ENCODE data around the gene RPUSD2.

The RPUSD2 gene

DNA sequence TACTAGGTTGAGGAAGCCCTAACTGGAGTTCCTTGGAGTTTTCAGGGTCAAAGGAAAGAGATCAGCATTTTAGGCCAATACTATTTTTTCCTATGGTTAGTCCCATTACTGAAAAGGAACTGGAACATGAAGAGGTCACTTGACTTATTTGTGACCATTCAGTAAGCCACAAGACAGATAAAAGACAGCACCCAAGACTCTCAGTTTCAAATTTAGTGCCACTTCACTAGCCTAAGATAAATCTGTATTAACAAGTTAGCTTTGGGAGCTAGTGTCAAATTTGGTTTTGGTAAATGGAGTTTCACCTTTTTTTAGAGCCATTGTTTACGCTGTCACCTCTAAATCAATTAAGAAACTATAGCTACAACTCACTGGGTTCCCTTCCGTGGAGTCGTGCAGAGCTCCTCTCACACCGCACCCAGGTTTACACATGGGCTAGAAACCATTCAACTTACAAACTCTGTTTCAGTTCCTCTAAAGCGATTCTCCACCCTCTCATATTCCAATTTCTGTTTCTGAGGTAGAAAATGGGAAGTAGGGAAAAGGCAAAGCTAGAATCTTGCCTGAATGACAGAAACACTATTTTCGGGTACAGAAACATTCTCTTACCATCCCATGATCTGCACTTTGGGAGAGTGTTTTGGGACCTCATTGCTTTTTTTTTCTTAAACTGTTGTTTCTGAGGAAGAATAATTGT lies 18.6 kb upstream of the RPUSD2 start:
- TF ChIP-seq GATA2 (IDR thresholded peaks at IDR 0.05; ENCODE audit: low read depth, low read length) (no peak), GATA3 (IDR thresholded peaks at IDR 0.05; ENCODE audit: low read depth, low read length) (no peak)

DNA sequence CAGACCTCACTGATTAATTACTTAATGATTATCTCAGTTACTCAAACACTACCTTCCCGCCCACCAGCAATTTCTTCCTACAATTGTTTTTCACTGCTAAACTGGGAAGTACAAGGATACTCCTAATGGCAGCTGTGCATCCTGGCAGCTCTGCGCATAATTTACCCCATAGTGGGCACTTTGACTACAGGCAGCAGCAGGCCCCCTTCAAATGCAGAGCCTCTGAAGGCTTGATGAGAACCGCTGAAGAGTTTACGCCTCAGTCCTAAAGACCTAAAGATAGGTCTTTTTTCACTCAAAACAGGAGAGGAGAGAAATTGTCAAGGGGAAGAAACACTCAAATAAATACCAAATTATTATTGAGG lies 15.0 kb upstream of the RPUSD2 start:
- TF ChIP-seq GATA3 (IDR thresholded peaks at IDR 0.05; ENCODE audit: low read depth, low read length) (no peak), GATA2 (IDR thresholded peaks at IDR 0.05; ENCODE audit: low read depth, low read length) (no peak)

DNA sequence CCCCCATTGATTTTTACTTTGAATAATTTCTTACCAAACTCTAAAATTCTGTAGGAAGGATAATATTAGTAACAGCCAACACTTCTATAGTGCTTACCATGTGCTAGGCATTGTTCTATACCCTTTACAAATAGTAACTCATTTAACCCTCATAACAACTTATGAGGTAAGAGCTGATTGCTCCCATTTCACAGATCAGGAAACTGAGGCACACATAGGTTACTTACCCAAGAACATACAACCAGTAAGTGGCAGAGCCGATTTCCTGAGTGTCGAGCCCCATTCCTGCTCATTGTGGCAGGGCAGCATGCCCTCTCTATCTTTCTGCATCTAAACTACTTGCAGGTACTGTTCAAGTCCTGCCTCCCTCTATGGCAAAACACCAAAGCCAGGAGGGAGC lies 13.2 kb upstream of the RPUSD2 start:
- TF ChIP-seq GATA2 (IDR thresholded peaks at IDR 0.05; ENCODE audit: low read depth, low read length) (no peak), GATA3 (IDR thresholded peaks at IDR 0.05; ENCODE audit: low read depth, low read length) (no peak)

DNA sequence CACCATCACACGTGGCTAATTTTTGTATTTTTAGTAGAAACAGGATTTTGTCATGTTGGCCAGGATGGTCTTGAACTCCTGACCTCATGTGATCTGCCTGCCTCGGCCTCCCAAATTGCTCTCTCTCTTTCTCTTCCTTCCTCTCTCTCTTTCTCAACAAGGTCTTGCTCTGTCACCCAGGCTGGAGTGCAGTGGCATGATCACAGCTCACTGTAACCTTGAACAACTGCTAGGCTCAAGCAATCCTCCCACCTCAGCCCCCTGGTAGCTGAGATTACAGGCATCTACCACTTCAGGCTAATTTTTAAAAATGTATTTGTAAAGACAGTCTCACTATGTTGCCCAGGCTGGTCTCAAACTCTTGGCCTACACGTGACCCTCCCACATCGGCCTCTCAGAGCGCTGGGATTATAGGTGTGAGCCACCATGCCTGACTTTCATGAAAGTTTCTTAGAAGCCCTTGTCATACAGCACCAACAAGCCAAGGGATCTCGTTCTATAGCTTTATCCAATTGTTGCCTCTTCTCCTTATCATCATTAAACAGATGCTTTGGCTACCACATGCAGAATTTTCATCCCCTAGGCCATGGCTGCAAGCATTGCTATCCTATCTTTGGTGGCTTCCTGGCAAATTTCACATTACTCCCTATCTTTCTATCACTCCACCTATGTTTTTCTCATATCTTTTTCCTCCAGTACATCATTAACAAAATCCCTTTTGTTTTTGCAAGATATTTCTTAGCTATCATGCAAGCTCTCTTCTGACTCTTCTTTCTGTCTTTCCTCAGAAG lies 10.0 kb upstream of the RPUSD2 start:
- no peak for TF ChIP-seq GATA2 (IDR thresholded peaks at IDR 0.05; ENCODE audit: low read depth, low read length)
- no peak for TF ChIP-seq GATA3 (IDR thresholded peaks at IDR 0.05; ENCODE audit: low read depth, low read length)

DNA sequence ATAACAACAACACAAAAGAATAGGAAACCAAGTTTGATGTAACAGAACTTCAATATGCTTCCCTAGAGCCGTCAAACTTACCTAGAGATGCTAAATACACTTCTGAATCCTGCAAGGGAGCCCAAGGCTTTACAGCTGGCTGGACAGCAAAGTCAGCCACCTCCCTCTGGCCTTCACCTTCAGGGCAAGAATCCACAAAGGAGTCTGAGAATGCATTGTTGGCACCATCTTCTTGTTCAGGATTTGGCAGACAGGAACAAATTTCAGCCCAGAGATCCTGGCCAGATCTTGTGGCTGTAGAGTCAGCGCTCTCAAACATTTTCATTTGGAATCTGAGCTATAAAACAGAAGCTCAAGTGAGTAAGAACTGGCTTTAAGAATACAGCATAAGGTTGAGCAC lies 6.4 kb upstream of the RPUSD2 start:
- no peak for TF ChIP-seq GATA2 (IDR thresholded peaks at IDR 0.05; ENCODE audit: low read depth, low read length)
- TF ChIP-seq GATA3 (IDR thresholded peaks at IDR 0.05; ENCODE audit: low read depth, low read length) = no peak

DNA sequence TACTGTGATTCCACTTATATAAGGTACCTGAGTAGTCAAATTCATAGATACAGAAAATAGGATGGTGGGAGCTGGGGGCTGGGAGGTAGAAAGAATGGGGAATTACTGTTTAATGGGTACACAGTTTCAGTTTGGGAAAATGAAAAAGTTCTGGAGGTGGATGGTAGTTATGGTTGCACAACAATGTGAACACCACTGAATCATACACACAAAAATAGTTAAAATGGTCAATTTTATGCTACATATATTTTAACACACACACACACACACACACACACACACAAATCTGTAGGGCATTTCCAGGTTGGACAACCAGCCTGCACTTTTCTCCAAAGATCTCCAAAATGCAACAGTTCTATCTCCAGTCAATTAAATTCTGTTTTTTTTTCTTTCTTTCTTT lies 5.7 kb upstream of the RPUSD2 start:
- no peak for TF ChIP-seq GATA2 (IDR thresholded peaks at IDR 0.05; ENCODE audit: low read depth, low read length)
- no peak for TF ChIP-seq GATA3 (IDR thresholded peaks at IDR 0.05; ENCODE audit: low read depth, low read length)

DNA sequence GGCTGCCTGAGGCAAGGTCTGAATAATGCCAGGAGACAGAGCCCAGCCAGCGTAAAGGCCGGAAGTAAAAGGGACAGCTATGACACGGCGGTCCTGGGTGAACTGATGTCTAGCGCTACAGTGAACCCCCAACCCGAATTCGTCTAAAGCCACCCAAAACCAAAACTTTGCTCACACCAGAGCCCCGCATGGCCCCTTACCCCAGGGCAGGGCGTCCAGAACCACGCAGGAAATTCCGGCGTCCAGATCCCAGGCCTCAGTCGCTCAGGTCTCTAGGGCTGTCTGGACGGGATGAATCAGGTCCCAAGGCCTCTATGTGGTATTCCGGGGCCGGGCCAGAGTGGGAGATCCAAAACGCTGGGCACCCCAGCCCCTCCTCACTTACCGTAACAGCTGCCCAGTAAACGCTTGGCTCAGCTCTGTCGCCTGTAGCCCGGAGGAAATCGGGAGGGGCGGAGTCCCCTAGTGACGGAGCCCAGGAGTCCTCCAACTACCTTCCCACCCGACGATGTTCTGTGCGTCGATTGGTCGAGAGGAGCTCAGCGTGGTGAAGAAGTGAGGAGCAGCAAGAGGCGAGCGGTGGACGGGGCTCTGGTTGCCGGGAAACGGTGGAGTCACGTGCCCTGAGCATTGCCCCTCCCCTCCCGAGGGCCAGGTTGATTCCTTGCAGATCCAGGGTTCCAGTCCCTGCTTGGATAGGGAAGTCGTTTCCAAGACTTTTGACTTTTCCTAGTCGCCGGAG lies 4.3 kb upstream of the RPUSD2 start, which contains the start of gene CCDC32:
TSS of gene CCDC32 (minus strand) at position 452 of the 742 bp plus-strand sequence. CDS start 2,027 bp downstream, outside the sequence.
- TF ChIP-seq GATA2 (IDR thresholded peaks at IDR 0.05; ENCODE audit: low read depth, low read length) (no peak), GATA3 (IDR thresholded peaks at IDR 0.05; ENCODE audit: low read depth, low read length) (no peak)

DNA sequence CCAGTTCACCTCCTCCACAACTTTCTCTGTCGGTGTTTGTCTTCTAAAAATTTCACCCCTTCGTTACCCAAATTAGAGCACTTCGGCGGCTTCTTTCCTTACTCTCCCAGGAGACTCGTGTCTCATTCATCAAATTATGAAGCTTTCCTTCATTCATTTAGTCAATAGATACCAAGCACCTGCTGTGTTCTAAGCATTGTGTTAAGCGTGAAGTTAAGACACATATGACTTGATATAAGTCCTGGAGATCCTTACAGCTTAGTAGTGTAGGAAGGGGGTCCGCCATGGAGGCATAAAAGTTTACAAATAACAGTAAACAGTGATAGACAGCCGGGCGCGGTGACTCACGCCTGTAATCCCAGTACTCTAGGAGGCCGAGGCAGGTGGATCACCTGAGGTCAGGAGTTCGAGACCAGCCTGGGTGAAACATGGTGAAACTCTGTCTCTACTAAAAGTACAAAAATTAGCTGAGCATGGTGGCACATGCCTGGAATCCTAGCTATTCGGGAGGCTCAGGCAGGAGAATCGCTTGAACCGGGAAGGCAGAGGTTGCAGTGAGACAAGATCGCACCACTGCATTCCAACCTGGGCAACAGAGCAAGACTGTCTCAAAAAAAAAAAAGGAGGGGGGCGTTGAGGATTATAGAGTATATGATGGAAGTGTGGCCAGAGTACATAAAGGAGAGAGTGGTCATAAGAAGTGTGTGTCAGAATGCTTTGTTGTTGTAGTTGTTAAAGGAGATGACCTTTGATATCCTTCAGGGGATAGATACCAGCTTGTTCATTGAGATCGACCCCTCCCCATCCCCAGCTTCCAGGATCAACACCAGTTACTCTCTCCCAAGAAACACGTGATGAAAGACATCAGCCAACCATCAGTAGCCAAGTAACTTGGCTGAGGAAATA lies 3.5 kb upstream of the RPUSD2 start:
- TF ChIP-seq GATA2 (IDR thresholded peaks at IDR 0.05; ENCODE audit: low read depth, low read length) (no peak), GATA3 (IDR thresholded peaks at IDR 0.05; ENCODE audit: low read depth, low read length) (no peak)

DNA sequence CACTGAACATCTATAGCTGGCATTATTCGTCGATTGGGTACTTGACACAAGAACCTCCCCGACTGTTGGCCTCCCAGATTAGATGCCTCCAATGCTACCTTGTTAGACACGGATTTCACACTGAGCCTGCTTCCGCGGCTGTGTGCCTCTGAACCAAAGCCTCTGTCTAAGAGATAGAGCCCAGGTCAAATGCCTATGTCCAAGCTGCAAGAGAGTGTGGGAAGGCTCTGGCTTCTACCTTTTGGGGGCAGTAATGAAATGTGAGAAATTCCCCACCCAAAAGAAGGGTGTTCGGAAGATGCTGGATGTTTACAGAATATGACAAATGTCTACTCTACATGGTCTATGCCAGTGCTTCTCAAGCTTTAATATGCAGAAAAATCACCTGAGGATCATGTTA lies 2.0 kb upstream of the RPUSD2 start:
- TF ChIP-seq GATA3 (IDR thresholded peaks at IDR 0.05; ENCODE audit: low read depth, low read length) (no peak), GATA2 (IDR thresholded peaks at IDR 0.05; ENCODE audit: low read depth, low read length) (no peak)

DNA sequence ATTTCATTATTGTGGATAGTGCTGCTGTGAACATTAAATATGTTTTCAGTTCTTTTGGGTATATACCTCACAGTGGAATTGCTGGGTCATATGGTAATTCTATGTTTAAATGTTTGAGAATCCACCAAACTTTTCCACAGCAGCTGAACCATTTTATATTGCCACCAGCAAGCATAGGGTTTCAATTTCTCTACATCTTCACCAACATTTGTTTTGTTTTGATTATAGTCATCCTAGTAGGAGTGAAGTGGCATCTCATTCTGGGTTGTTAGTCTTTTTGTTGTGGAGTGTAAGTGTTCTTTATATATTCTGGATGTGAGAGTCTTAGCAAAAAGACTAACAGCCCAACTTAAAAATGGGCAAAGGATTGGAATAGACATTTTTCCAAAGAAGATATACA lies 6.0 kb downstream of the RPUSD2 start:
- TF ChIP-seq GATA3 (IDR thresholded peaks at IDR 0.05; ENCODE audit: low read depth, low read length) (no peak), GATA2 (IDR thresholded peaks at IDR 0.05; ENCODE audit: low read depth, low read length) (no peak)

DNA sequence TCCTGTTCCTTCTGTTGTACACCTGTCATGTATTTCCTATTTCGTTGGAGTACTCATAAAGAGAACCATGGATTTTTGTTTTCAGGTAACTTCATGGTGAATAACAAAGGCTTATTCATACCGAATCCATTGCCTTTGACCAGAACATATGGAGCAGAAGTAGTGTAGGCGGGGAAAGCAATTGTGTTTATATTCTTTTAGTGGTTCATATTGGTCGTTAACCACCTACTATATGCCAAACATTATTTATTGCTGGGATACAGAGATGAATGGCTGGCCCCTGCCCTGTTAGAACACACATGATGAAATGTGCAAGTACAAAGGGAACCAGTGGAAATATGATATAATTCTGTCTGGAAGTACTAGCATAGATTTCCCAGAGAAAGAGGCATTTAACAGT lies 9.8 kb downstream of the RPUSD2 start:
- TF ChIP-seq GATA2 (IDR thresholded peaks at IDR 0.05; ENCODE audit: low read depth, low read length) = no peak
- no peak for TF ChIP-seq GATA3 (IDR thresholded peaks at IDR 0.05; ENCODE audit: low read depth, low read length)

DNA sequence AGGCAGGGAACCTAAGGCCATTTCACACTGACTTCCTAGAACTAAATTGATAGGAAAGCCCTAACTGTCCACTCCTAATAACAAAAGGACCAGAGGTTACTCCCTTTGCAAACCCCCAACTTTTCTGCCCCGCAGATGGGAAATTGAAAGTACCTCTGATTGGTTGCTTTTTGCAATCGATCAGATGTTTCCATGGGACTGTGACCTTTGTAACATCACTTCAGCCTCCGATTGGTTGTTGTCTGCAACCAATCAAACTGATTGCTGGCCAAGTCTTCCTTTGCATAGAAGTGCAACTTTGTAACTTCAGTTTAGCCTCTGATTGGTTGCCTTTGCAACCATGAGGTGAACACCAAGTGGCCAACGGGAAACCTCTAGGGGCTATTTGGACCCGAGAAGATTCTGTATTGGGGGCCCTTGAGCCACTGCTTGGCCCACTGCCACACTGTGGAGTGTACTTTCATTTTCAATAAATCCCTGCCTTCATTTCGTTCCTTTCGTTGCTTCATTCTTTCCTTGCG lies 13.7 kb downstream of the RPUSD2 start:
- TF ChIP-seq GATA3 (IDR thresholded peaks at IDR 0.05; ENCODE audit: low read depth, low read length) (no peak), GATA2 (IDR thresholded peaks at IDR 0.05; ENCODE audit: low read depth, low read length) (no peak)

DNA sequence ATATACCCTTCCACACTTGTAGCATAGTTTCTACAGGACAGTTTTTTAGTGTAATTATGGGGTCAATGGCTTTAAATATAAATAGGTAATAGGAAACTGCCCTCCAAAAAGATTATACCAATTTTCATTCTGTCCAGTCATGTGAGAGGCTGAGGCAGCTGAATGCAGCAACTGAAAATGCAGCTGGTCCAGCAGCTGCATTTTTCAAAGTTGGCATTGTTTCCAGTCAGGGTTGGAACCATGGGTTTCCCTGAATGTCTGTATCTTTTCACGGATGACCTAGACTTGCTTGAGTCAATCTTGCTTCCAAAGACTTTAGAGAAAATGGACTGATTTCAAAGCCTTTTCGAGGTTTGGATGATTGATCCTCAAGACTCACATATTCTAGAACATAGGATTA lies 15.1 kb downstream of the RPUSD2 start:
- TF ChIP-seq GATA3 (IDR thresholded peaks at IDR 0.05; ENCODE audit: low read depth, low read length) = no peak
- TF ChIP-seq GATA2 (IDR thresholded peaks at IDR 0.05; ENCODE audit: low read depth, low read length) = no peak

Data from SH-SY5Y (cell line).